HG03439 (cell line): ENCODE results near the gene ANKRD28.

Experiments
- ATAC-seq: cut with Tn5 transposase; IDR thresholded peaks from one replicate; pipeline ENCODE4 v1.9.1; 2021; ENCODE audit warnings: mild to moderate bottlenecking, moderate library complexity; ENCODE audit not compliant: unreplicated experiment

The ANKRD28 gene

GRCh38 chr3:15728766-15729165, 69.0 kb downstream of the ANKRD28 start:
- ATAC-seq: no peak

DNA sequence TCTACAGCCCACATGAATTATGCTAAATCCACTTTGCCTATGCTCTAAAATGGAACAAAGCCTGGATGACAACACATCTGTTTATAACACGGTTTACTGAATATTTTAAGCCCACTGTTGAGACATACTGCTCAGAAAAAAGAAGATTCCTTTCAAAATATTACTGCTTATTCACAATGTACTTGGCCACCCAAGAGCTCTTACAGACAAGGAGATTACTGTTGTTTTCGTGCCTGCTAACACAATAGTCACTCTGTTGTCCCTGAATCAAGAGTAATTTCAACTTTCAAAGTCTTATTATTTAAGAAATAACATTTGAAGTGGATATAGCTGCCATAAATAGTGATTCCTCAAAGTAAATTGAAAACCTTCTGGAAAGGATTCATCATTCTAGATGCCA, 70.9 kb downstream of the ANKRD28 start:
- ATAC-seq: no peak

DNA sequence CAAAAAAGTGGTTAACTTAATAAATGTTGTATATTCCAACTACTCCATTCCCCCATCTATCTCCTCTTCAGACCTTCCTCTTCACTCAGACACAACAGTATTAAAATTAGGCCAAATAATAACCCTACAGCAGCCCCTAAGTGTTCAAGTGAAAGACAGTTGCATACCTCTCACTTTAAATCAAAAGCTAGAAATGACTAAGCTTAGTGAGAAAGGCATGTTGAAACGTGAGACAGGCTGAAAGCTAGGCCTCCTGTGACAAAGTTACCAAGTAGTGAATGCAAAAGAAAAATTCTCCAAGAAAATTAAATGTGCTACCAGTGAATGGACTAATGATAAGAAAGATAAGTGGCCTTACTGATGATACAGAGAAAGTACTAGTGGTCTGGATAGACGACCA, 71.7 kb downstream of the ANKRD28 start:
- ATAC-seq: peak; percentile 84

DNA sequence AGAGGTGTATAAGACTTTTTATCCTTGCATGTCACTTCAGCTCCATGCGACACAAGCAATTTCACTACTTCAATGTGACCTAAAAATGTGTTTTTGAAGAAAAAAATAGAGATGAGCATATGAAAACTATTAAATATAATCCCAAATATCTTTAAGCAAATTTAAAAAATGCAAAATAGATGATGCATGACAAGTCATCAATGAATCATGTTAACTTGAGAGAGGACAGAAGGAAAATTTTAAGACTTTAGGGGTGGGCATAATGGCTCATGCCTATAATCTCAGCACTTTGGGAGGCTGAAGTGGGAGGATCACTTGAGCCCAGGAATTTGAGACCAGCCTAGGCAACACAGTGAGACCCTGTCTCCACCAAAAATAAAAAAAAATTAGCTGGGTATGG, 73.3 kb downstream of the ANKRD28 start:
- ATAC-seq: no peak

DNA sequence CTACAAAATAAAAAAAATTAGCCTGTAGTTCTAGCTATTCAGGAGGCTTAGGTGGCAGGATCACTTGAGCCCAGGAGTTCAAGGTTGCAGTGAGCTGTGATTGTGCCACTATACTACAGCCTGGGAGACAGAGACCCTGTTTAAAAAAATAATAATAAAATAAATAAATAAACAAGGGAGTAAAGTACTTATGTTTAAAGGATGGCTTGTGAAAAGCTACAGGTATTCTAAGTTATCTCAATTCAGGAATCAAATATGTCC, 74.2 kb downstream of the ANKRD28 start:
- no peak for ATAC-seq

- ATAC-seq: no peak
Measured at GRCh38 chr3:15722877-15723623, 74.7 kb downstream of the ANKRD28 start.

DNA sequence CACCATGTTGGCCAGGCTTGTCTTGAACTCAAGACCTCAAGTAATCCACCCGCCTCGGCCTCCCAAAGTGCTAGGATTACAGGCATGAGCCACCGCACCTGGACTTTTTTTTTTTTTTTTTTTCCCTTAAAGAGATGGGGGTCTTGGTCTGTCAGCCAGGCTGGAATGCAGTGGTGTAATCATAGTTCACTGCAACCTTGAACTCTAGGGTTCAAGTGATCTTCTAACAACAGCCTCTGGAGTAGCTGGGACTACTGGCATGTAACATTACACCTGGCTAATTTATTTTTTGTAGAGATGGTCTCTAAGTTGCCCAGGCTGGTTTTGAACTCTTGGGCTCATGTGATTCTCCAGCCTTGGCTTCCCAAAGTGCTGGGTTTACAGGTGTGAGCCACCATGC, 81.6 kb downstream of the ANKRD28 start:
- no peak for ATAC-seq

DNA sequence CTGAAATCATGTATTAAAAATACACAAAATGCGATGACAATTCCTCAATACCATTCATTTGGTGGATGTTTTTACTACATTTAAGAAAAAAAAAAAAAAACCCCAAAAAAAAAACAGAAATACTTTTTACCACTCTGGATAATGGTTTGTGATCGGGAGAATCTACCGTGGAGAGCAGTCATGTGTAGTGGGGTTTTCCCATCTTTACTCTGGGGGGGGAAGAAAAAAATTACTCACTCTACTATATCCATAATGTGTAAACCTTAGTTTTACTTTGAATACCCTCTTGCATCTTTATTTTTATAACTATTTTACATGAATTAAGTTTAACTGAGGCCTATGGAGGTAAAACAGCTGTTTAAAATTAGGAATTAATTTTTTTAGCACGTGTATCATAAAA, 83.3 kb downstream of the ANKRD28 start:
- no peak for ATAC-seq

- peak; percentile 60 for ATAC-seq
Measured at GRCh38 chr3:15713364-15713763, 84.4 kb downstream of the ANKRD28 start.

GRCh38 chr3:15711281-15711680, 86.5 kb downstream of the ANKRD28 start:
- ATAC-seq: no peak

- no peak for ATAC-seq
Measured at GRCh38 chr3:15708882-15709677, 88.7 kb downstream of the ANKRD28 start.

DNA sequence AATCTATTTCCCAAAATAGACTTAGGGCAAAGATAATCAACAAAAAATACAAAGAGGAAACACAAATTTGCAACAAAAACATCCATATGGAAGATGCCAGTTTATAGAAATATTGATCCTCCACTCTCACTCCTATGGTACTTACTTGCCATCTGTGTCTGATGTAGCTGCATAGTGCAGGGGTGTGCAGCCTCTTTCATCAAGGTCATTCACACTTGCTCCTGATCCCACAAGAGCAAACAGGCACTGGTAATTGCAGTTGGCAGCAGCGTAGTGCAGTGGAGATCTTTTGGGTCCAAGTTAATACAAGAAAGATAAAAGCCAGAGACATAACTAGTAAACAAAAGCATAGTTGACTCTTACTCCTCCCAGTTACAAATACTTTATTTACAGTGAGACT, 90.0 kb downstream of the ANKRD28 start:
- no peak for ATAC-seq

- ATAC-seq: no peak
Measured at GRCh38 chr3:15703346-15703745, 94.4 kb downstream of the ANKRD28 start.

- ATAC-seq: no peak
Measured at GRCh38 chr3:15694628-15695027, 103.2 kb downstream of the ANKRD28 start.

- no peak for ATAC-seq
Measured at GRCh38 chr3:15693355-15693754, 104.4 kb downstream of the ANKRD28 start.

GRCh38 chr3:15690748-15691147, 107.0 kb downstream of the ANKRD28 start:
- ATAC-seq: no peak

- no peak for ATAC-seq
Measured at GRCh38 chr3:15690230-15690629, 107.5 kb downstream of the ANKRD28 start.

- no peak for ATAC-seq
Measured at GRCh38 chr3:15685927-15686326, 111.9 kb downstream of the ANKRD28 start.

GRCh38 chr3:15683253-15683652, 114.5 kb downstream of the ANKRD28 start:
- ATAC-seq: no peak

- no peak for ATAC-seq
Measured at GRCh38 chr3:15682561-15683185, 115.1 kb downstream of the ANKRD28 start.

DNA sequence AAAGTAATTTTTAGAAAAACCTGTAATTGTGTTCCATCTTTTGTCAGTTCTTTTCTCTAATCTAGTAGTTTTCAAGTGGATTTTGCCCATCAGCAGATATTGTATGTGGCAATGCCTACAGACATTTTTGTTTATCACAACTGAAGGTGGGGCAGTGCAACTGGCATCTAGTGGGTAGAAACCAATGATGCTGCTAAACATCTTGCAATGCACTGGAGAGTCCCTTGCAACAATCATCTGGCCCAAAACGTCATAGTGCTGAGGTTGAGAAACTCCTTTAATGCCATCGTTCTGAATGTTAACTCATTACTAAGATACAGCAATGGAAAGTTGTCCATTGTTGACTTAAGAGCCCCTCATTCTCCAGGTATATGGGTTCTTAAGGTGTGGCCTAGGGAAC, 116.1 kb downstream of the ANKRD28 start:
- ATAC-seq: no peak

DNA sequence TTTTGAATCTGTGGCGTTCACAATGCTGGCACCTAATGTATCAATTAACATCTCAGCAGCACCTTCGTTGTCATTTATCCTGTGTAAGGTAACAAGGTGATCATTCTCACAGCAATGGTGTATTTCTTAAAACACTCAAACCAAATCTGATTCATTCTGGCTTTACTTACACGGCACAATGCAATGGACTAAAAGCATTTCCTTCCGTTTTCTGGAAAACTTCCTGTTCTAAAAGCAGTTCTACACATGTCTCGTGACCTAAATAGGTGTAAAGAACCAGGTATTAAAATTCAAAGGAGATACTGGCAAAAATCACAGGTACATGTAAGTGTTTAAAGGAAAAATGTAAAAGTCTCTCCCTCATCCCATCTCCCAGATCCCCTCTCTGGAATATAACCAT, 118.5 kb downstream of the ANKRD28 start:
- ATAC-seq: no peak
